GM18870 (cell line): ENCODE measurements around the gene TBX10.

ENCODE experiments used
- ATAC-seq: cut with Tn5 transposase; IDR thresholded peaks from one replicate; pipeline ENCODE4 v1.9.1; 2021; ENCODE audit warnings: moderate library complexity; ENCODE audit not compliant: unreplicated experiment

TBX10 gene

GRCh38 chr11:67581469-67581868 is 58.1 kb downstream of the TBX10 start:
- ATAC-seq: no peak
